Tracheal epithelial cell (primary cell): ENCODE measurements around the gene ZDHHC12. TPM values are rescaled to one million over a fixed set of nuclear protein-coding genes. Genes with fewer than 3 reads are reported as not detected.

Experiments
- total RNA-seq: library from RNA; depleted of rRNA; stranded (reverse); fragments of >200 nt; gene quantifications from 2 replicates; pipeline ENCODE4 v1.2.1, GENCODE V29; 2014

ZDHHC12 gene, protein sequence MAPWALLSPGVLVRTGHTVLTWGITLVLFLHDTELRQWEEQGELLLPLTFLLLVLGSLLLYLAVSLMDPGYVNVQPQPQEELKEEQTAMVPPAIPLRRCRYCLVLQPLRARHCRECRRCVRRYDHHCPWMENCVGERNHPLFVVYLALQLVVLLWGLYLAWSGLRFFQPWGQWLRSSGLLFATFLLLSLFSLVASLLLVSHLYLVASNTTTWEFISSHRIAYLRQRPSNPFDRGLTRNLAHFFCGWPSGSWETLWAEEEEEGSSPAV
- 44.3 and 58.0 TPM in 2 replicates for total RNA-seq

DNA sequence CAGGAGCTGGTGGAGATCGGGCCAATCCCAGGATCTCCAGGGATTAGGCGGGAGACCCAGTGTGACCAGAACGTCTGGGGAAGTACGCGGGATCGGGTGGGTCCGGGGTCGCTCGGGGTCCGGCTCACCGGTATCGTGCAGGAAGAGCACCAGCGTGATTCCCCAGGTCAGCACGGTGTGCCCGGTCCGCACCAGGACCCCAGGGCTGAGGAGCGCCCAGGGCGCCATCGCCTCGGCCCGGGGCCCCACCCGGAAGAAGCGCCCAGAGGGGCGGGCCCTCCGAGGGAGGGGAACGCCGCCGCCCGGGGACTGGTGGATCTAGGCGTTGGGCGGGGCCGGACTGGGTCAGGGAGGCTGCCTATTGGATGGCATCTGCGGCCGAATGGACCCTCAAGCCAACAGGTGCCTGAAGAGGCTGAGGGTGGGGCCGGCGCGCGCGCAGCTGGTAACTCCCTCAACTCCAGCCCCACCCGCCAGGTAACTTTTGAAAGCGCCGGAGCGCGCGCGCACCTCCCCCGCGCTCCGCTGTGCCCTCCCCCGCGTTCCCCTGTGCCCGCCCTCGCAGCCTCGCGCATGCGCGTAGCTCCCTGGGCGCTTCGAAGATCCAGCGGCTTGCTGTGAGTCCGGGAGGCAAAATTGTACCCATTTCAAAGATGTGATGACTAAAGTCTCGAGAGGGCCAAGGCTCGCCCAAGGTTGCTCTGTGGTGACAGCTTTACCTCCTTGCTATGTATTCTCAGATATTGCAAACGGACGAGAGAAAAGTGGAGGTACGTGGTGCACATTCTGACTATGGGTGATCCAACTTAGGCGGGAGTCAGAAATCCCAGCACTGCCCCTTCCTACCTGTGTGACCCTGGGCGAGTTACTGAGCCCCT, at the start of gene ZDHHC12:
TSS of gene ZDHHC12 (minus strand) at position 262 of the 878 bp plus-strand sequence. CDS start at position 228, 34 bp downstream.

DNA sequence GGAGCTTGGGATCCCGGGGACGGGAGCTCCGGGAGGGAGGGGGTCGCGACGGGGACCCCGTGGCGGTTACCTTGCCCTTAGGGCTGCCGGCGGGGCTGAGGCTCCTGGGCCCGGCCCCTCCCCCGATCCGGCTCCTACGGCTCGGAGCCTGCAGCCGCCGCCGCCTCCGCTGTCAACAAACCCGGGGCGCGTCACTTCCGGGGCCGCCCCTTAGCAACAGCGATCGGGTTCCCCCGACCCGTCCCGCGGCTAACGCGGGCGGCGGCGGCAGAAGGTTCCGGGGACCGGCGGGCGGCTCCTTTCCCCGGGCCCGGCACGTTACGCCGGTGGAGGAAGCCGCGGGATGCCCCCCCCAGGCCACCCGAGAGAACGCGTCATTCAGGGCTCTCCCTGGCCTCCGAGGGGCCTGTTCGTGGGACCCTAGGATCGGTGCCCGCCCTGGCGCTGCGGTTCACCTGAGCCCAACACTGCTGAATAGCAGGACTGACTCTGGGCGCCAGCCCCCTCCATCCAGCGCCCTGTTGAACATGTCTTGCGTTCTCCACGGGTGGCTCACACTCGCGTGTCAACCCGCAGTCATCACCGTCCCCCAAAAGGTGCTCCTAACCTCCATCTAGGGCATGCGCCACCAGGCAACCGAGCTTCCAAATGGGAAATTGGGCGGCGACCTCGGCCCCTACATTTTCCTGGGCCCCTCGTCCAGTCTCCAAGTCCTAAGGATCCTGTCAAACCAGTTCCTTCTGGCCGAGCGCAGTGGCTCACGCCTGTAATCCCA, 48.0 kb upstream of the ZDHHC12 start, which contains the start of gene ZER1:
TSS of gene ZER1 (minus strand) at position 183 of the 775 bp plus-strand sequence. CDS start 16,362 bp downstream, outside the sequence.

DNA sequence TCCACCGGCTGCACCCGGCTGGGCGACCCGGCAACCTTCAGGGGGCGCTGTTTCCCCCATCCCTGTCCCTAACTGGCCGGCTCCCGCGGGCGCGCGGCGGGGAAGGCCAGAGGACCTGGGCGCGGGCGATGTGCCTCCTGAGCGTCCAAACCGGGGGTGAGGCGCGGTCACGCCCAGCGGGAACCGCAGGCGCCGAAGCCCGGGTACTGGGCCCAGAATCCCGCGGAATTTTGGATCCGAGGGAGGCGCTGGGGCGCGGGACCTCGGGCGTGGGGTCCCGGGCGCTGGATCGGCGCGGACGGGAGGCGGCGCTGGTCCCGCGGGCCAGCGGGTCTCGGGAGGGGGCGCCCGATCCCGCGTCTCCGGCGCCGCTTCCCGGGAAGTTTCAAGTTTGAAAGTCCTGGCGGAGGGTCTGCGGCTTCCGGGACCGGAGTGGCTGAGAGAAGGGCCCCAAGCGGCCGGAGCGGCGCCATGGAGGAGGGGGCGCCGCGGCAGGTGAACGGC, 21.4 kb downstream of the ZDHHC12 start, which contains the start of gene PKN3:
TSS of gene PKN3 (plus strand) at position 59 of the 504 bp plus-strand sequence. CDS start at position 472, 413 bp downstream.

DNA sequence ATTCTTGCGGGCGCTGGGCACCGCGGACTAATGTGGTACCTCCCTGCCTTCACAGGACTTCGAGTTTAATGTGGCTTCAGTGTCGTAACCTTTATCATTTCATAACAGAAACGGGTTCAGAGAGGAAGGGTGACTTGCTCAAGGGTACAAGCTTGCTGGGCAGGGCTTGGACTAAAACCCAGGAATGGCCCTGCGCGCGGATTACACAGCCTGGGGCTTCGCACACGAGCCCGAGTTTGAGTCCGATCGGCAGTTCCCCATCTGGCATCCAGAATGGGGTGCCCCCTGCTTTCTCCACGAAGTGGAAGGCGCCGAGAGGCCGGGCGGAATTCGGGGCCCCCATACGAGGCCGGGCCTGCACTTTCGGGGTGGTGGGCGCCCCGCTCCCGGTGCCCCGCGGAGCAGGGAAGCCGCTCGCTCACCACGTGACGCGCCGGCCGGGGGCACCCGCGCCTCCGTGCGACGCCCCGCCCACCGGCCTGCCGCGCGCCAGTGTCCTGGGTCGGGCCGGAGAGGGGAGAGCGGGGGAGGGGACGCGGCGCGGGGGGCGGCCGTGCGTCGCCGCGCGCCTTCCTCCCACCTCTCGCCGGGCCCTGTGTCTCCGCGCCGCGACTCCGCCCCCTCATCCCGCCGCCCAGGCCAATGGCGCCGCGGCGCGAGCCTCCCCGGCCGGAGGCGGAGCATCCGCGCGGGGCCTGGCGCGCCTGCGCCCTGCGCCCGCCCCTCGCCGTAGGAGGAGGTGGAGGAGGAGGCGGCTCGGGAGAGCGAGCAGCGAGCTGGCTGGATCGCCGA, 35.2 kb downstream of the ZDHHC12 start, which contains the start of gene SET:
TSS of gene SET (plus strand) at position 722 of the 792 bp plus-strand sequence. CDS start 361 bp downstream, outside the sequence.

Other genes starting within 250 kb of the ZDHHC12 start
- gene GLE1, start 219.4 kb downstream of the ZDHHC12 start, total RNA-seq: 23.6 and 29.6 TPM in 2 replicates
- gene SPTAN1, start 171.5 kb downstream of the ZDHHC12 start, total RNA-seq: 137 and 229 TPM in 2 replicates
- 41.7 and 43.1 TPM in 2 replicates for gene DYNC2I2, start 67.3 kb downstream of the ZDHHC12 start, total RNA-seq
- gene SET, start 34.9 kb downstream of the ZDHHC12 start, total RNA-seq: 528 and 661 TPM in 2 replicates
- 1.7 and 2.1 TPM in 2 replicates for gene PKN3, start 21.6 kb downstream of the ZDHHC12 start, total RNA-seq
- gene ZER1, start 47.8 kb upstream of the ZDHHC12 start, total RNA-seq: 15.8 and 23.4 TPM in 2 replicates
- 5.5 and 10.7 TPM in 2 replicates for gene TBC1D13, start 63.1 kb upstream of the ZDHHC12 start, total RNA-seq
- 79.5 and 82.5 TPM in 2 replicates for gene ENDOG, start 94.4 kb upstream of the ZDHHC12 start, total RNA-seq
- gene SPOUT1, start 105.7 kb upstream of the ZDHHC12 start, total RNA-seq: 12.3 and 22.8 TPM in 2 replicates
- gene KYAT1, start 157.8 kb upstream of the ZDHHC12 start, total RNA-seq: 12.5 and 24.1 TPM in 2 replicates
- 254 and 316 TPM in 2 replicates for gene LRRC8A, start 158.0 kb upstream of the ZDHHC12 start, total RNA-seq
- 1.1 and 13.3 TPM in 2 replicates for gene PHYHD1, start 196.9 kb upstream of the ZDHHC12 start, total RNA-seq
- 21.1 and 21.7 TPM in 2 replicates for gene DOLK, start 223.5 kb upstream of the ZDHHC12 start, total RNA-seq
- gene NUP188, start 223.6 kb upstream of the ZDHHC12 start, total RNA-seq: 34.7 and 45.1 TPM in 2 replicates